ENCODE data around the gene CEP43.

DNA sequence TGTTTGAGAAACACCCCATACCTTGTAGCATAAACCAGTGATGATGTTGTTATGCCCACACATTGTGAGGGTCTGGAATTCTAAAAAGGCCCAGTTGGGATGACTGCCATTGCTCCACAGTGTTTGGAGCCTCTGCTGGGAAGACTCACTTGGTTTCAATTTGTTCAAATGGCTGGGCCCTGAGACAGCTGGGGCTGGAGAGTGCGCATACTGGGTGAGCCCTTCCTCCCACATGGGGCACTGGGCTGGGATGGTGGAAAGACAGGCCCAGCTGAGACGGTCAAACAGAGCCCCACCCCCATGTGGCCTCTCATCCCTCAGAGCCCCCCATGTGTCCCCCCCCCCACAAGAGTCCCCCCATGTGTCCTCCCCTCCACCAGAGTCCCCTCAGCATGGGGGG, 22.6 kb upstream of the CEP43 start:
- TF ChIP-seq, protein P1, sequence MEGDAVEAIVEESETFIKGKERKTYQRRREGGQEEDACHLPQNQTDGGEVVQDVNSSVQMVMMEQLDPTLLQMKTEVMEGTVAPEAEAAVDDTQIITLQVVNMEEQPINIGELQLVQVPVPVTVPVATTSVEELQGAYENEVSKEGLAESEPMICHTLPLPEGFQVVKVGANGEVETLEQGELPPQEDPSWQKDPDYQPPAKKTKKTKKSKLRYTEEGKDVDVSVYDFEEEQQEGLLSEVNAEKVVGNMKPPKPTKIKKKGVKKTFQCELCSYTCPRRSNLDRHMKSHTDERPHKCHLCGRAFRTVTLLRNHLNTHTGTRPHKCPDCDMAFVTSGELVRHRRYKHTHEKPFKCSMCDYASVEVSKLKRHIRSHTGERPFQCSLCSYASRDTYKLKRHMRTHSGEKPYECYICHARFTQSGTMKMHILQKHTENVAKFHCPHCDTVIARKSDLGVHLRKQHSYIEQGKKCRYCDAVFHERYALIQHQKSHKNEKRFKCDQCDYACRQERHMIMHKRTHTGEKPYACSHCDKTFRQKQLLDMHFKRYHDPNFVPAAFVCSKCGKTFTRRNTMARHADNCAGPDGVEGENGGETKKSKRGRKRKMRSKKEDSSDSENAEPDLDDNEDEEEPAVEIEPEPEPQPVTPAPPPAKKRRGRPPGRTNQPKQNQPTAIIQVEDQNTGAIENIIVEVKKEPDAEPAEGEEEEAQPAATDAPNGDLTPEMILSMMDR (IDR thresholded peaks at IDR 0.05 in 4 of 5, conservative IDR thresholded peaks at IDR 0.05 in 1 of 5) = no peak
- TF ChIP-seq POLR2A (IDR thresholded peaks at IDR 0.05) = no peak
